ENCODE data around the gene HRAS.

The HRAS gene

GRCh38 chr11:539971-540481 is 4.7 kb upstream of the HRAS start:
- no peak for DNase-seq (ENCODE audit: extremely low read depth, low read depth)
- TF ChIP-seq CTCF (IDR thresholded peaks at IDR 0.05; ENCODE audit: low read depth, low read length) = no peak

GRCh38 chr11:538431-539051 is 3.2 kb upstream of the HRAS start:
- no peak for TF ChIP-seq CTCF (IDR thresholded peaks at IDR 0.05; ENCODE audit: low read depth, low read length)
- no peak for DNase-seq (ENCODE audit: extremely low read depth, low read depth)

- no peak for TF ChIP-seq CTCF (IDR thresholded peaks at IDR 0.05; ENCODE audit: low read depth, low read length)
- DNase-seq (ENCODE audit: extremely low read depth, low read depth) = no peak
Observed at GRCh38 chr11:537622-538430, 2.5 kb upstream of the HRAS start.

- TF ChIP-seq CTCF (IDR thresholded peaks at IDR 0.05; ENCODE audit: low read depth, low read length) = no peak
- peak; percentile 64 for DNase-seq (ENCODE audit: extremely low read depth, low read depth)
Observed at GRCh38 chr11:536841-537621, 1.7 kb upstream of the HRAS start, which contains the start of gene LRRC56. Gene LRRC56 (plus strand): TSS chr11:537527. CDS start chr11:540685, 3,158 bp downstream.

- DNase-seq (ENCODE audit: extremely low read depth, low read depth) = no peak
- no peak for TF ChIP-seq CTCF (IDR thresholded peaks at IDR 0.05; ENCODE audit: low read depth, low read length)
Observed at GRCh38 chr11:535210-535518, 212 bp downstream of the HRAS start.

- no peak for DNase-seq (ENCODE audit: extremely low read depth, low read depth)
- TF ChIP-seq CTCF (IDR thresholded peaks at IDR 0.05; ENCODE audit: low read depth, low read length) = no peak
Observed at GRCh38 chr11:534396-535209, 773 bp downstream of the HRAS start.

All from AG09319 (cell line).